Medulla oblongata (tissue), 1 donor: ENCODE results near the gene WDR6.

Source experiments
- DNase-seq: peaks from one replicate; pipeline ENCODE4 v3.0.0-alpha.2; 2015; ENCODE audit errors: extremely low spot score

Gene WDR6

GRCh38 chr3:49028673-49029562 lies 21.7 kb downstream of the WDR6 start, which contains the start of gene IMPDH2:
Gene IMPDH2 (minus strand): TSS chr3:49029398. CDS start chr3:49029350, 48 bp downstream.
- DNase-seq: peak; percentile 96

DNA sequence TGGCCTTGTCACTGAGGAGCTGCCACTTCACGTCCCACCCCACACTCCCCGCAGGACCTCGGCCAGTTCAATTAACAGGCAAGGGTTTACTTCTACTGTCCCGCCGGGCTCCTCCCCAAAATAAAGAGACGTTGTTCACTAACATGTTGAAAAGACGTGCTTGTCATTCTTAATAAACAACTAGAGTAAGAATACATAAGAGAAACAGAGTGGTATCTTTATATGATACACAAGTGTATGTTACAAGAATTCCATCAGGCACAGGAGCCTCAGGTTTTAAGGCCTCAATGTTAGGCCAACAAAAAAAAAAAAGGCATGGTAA lies 22.3 kb downstream of the WDR6 start:
- no peak for DNase-seq

DNA sequence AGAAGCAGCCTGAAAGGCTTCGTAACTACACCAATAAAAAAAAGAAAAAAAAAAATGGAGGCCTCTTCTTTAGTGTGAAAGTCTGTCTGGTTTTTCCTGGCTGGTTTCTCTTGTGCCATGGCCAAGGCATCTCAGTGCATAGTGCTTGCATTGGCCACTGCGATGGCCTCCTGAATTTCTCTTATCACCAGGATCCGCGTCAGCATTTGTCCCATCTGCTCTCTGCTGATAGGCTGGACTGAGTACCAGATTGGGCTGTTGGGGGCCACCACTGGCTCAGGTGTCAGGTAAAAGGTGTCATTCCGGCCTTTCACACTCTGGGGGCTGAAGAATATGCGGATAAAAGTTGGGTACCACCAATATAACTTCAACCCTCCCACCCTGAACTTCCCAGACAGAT lies 23.1 kb downstream of the WDR6 start:
- DNase-seq: no peak

DNA sequence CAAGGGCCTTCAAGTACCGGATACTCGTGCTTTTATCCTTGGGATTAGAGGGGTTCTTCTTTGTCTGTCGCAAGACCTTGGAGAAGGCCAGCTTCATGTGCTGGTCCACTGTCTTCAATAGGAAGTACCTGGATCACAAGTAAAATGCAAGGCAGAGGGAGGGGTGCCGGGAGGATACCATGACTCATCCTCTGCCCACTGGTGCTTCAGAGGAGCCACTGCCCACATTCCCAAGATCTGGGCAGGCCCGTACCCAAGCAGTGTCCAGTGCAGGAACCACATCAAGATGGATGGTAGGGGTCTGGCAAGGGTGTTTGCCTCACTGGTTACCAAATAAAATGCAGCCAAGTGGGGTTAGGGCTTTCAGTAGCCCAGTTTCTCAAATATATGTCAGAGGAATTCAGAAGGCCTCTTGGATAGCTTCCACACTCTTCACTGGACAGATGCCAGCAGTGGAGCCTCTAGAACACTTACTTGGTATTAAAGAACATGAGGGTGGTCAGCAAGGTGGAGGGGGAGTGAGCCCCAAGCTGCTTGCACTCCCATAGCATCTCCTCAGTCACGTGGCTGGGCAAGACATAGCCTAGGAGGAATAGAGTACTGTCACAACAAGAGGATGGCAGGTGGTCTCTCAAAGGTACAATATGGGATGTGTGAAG lies 25.6 kb downstream of the WDR6 start:
- DNase-seq: no peak

- DNase-seq: no peak
Measured at GRCh38 chr3:49034650-49035049, 27.5 kb downstream of the WDR6 start.

- no peak for DNase-seq
Measured at GRCh38 chr3:49035281-49035680, 28.1 kb downstream of the WDR6 start.

DNA sequence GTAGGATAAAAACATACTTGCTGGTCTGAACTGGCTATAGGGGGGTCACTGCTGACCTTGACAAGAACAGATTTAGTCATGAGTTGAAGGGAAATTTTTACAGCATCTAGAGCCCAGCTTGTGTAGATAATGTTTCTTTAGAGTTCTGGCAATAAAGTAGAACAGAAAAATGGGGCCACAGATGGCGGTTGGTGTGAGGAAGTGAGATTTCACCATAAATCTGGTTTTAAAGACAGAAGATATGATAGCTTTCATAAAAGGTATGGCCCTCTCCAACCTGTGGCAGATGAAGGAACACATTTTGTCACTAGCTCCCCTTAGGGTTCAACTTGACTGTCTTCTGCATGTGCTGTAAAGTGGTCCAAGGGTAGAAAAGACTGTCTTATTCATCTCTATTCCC lies 46.4 kb downstream of the WDR6 start:
- no peak for DNase-seq

- no peak for DNase-seq
Measured at GRCh38 chr3:49054344-49054862, 47.2 kb downstream of the WDR6 start.

GRCh38 chr3:49057268-49057667 lies 50.1 kb downstream of the WDR6 start:
- no peak for DNase-seq

- DNase-seq: no peak
Measured at GRCh38 chr3:49058011-49058410, 50.8 kb downstream of the WDR6 start.
